GM21529 (cell line): ENCODE results near the gene TNFAIP8.

ENCODE experiments used
- ATAC-seq: cut with Tn5 transposase; IDR thresholded peaks from one replicate; pipeline ENCODE4 v1.9.1; 2021; ENCODE audit not compliant: unreplicated experiment

Gene TNFAIP8

GRCh38 chr5:119365847-119366539 is 10.2 kb downstream of the TNFAIP8 start:
- ATAC-seq = no peak

- ATAC-seq = peak; percentile 33
Measured at GRCh38 chr5:119366540-119366881, 10.7 kb downstream of the TNFAIP8 start.

GRCh38 chr5:119367502-119368237 is 11.9 kb downstream of the TNFAIP8 start:
- peak; percentile 77 for ATAC-seq

GRCh38 chr5:119368238-119368630 is 12.4 kb downstream of the TNFAIP8 start:
- ATAC-seq = no peak

GRCh38 chr5:119370486-119370885 is 14.7 kb downstream of the TNFAIP8 start:
- no peak for ATAC-seq

GRCh38 chr5:119371146-119371545 is 15.3 kb downstream of the TNFAIP8 start:
- ATAC-seq = no peak

GRCh38 chr5:119373449-119373858 is 17.6 kb downstream of the TNFAIP8 start:
- peak; percentile 52 for ATAC-seq

- ATAC-seq = no peak
Measured at GRCh38 chr5:119374901-119375300, 19.1 kb downstream of the TNFAIP8 start.

GRCh38 chr5:119377066-119377465 is 21.2 kb downstream of the TNFAIP8 start:
- no peak for ATAC-seq

GRCh38 chr5:119378075-119378700 is 22.4 kb downstream of the TNFAIP8 start:
- no peak for ATAC-seq

GRCh38 chr5:119379096-119379495 is 23.3 kb downstream of the TNFAIP8 start:
- no peak for ATAC-seq

- no peak for ATAC-seq
Measured at GRCh38 chr5:119379942-119380547, 24.2 kb downstream of the TNFAIP8 start.

GRCh38 chr5:119382169-119382568 is 26.4 kb downstream of the TNFAIP8 start:
- no peak for ATAC-seq

- no peak for ATAC-seq
Measured at GRCh38 chr5:119383008-119383407, 27.2 kb downstream of the TNFAIP8 start.

- peak; percentile 40 for ATAC-seq
Measured at GRCh38 chr5:119385136-119385535, 29.3 kb downstream of the TNFAIP8 start.

- peak; percentile 28 for ATAC-seq
Measured at GRCh38 chr5:119385536-119386128, 29.8 kb downstream of the TNFAIP8 start.

GRCh38 chr5:119386596-119387344 is 31.0 kb downstream of the TNFAIP8 start:
- no peak for ATAC-seq

GRCh38 chr5:119387945-119388618 is 32.3 kb downstream of the TNFAIP8 start:
- no peak for ATAC-seq

GRCh38 chr5:119388619-119389190 is 32.9 kb downstream of the TNFAIP8 start:
- no peak for ATAC-seq
